HepG2 (cell line): ENCODE measurements around the gene SLC23A3. TPM values are rescaled to one million over a fixed set of nuclear protein-coding genes. Genes with fewer than 3 reads are reported as not detected.

Experiments used
- ATAC-seq: fragments of 200-7000 bp; cut with Tn5 transposase; 3 replicates; pipeline ENCODE4 v1.9.1; 2020; ENCODE audit warnings: mild to moderate bottlenecking, moderate library complexity
- BruUV-seq: library from RNA; stranded (reverse); fragments of 400-500 nt; replicated peaks from 2 replicates; lab custom pipeline; 2021; lab: Mats Ljungman, UMichigan
- CTCF ChIA-PET: fragments of 300-600 bp; formaldehyde crosslinking; extraction: SDS; loops from one replicate; lab custom pipeline; 2021; ENCODE audit warnings: low total read pairs, inconsistent platforms, low intra/inter-chr PET ratio; lab: Yijun Ruan, JAX
- POLR2A ChIA-PET: fragments of 350-600 bp; sonication (Branson Sonifier 250); formaldehyde crosslinking; loops from one replicate; lab custom pipeline; 2020; ENCODE audit warnings: antibody characterized with exemption, inconsistent platforms; lab: Yijun Ruan, JAX
- DNase-seq: peaks from one replicate; pipeline ENCODE4 v3.0.0-alpha.2; 2015; ENCODE audit warnings: low spot score
- FAIRE-seq: peaks from 3 replicates; lab custom pipeline; 2011; peaks lifted over from hg19 to GRCh38; lab: Jason Lieb, UNC
- H2AFZ ChIP-seq: one replicate; pipeline ENCODE4 v1.6.1; 2011; ENCODE audit warnings: low read length, inconsistent platforms
- H3K27ac ChIP-seq: fragments of 300-600 bp; 3 replicates; pipeline ENCODE4 v1.8.0; 2011; ENCODE audit warnings: mixed run types, mild to moderate bottlenecking, mixed read lengths, low read length, inconsistent platforms; ENCODE audit not compliant: insufficient read depth; ENCODE audit errors: extremely low read length
- H3K27me3 ChIP-seq, 2 experiments: fragments of 200-600 bp in 1 of 2; 2 replicates in 1 of 2; 3 replicates in 1 of 2; pipeline versions ENCODE4 v1.6.0 to v1.8.0; 2011; ENCODE audit warnings: low read length in 2 of 2, mild to moderate bottlenecking in 2 of 2, moderate library complexity in 2 of 2, inconsistent platforms in 1 of 2; ENCODE audit not compliant: insufficient read depth in 2 of 2, control insufficient read depth in 1 of 2
- H3K36me3 ChIP-seq, 2 experiments: fragments of 200-600 bp in 1 of 2; replicated peaks in 1 of 2; 2 replicates in 1 of 2; 3 replicates in 1 of 2; pipeline versions ENCODE4 v1.5.1 to v1.8.0; 2011; ENCODE audit warnings: low read length in 2 of 2, inconsistent platforms in 1 of 2; ENCODE audit not compliant: insufficient read depth in 2 of 2, control insufficient read depth in 1 of 2
- H3K4me1 ChIP-seq: 2 replicates; pipeline ENCODE4 v1.5.1; 2012; ENCODE audit warnings: low read length, inconsistent platforms; ENCODE audit not compliant: insufficient read depth
- H3K4me2 ChIP-seq: 2 replicates; pipeline ENCODE4 v1.6.0; 2011; ENCODE audit warnings: low read depth, low read length, inconsistent platforms
- H3K4me3 ChIP-seq, 3 experiments: fragments of 200-600 bp in 1 of 3; sonication (generic), shearing (Covaris generic) in 1 of 3; replicated peaks in 1 of 3; 2 replicates each; pipeline ENCODE4 v1.5.1; 2011 to 2016; ENCODE audit warnings: low read length in 3 of 3, inconsistent platforms in 2 of 3, low read depth in 2 of 3, mild to moderate bottlenecking in 2 of 3, control low read depth in 1 of 3, mixed read lengths in 1 of 3; ENCODE audit not compliant: insufficient read depth in 1 of 3
- H3K79me2 ChIP-seq: one replicate; pipeline ENCODE4 v1.6.1; 2011; ENCODE audit warnings: low read length, inconsistent platforms; ENCODE audit not compliant: insufficient read depth
- H3K9ac ChIP-seq: 2 replicates; pipeline ENCODE4 v1.6.0; 2011; ENCODE audit warnings: mild to moderate bottlenecking, low read depth, low read length, inconsistent platforms; ENCODE audit not compliant: insufficient read depth
- H3K9me3 ChIP-seq: 2 replicates; pipeline ENCODE4 v1.5.1; 2012; ENCODE audit warnings: mild to moderate bottlenecking, low read length
- H4K20me1 ChIP-seq: 2 replicates; pipeline ENCODE4 v1.6.0; 2011; ENCODE audit warnings: inconsistent platforms, mild to moderate bottlenecking, low read length, moderate library complexity; ENCODE audit not compliant: insufficient read depth
- AGO2 ChIP-seq: fragments of 200-400 bp; formaldehyde crosslinking; optimal IDR thresholded peaks from 2 replicates; pipeline ENCODE3; 2017; ENCODE audit warnings: mild to moderate bottlenecking, low read depth, low read length, moderate library complexity
- AKNA ChIP-seq: sonication (generic); formaldehyde crosslinking; IDR thresholded peaks from 2 replicates; pipeline ENCODE4 v1.4.0; 2020; ENCODE audit warnings: missing genetic modification reagents, borderline replicate concordance
- HMG20B ChIP-seq: conservative IDR thresholded peaks from 2 replicates; pipeline ENCODE4 v1.6.1; 2016; ENCODE audit warnings: missing genetic modification reagents, missing compliant biosample characterization
- IRX3 ChIP-seq: sonication (generic); formaldehyde crosslinking; IDR thresholded peaks from 2 replicates; pipeline ENCODE4 v1.8.1; 2023; ENCODE audit warnings: mild to moderate bottlenecking, low read depth, missing genetic modification reagents, borderline replicate concordance
- MXD4 ChIP-seq: IDR thresholded peaks from 2 replicates; pipeline ENCODE4 v1.6.1; 2016; ENCODE audit warnings: mild to moderate bottlenecking, missing biosample characterization, missing genetic modification reagents
- RBFOX2 ChIP-seq: fragments of 200-400 bp; formaldehyde crosslinking; IDR thresholded peaks from 2 replicates; pipeline ENCODE4 v1.6.1; 2017; ENCODE audit warnings: low read depth, mild to moderate bottlenecking, low read length
- SAFB2 ChIP-seq: sonication (generic); formaldehyde crosslinking; IDR thresholded peaks from 2 replicates; pipeline ENCODE4 v1.5.1; 2020; ENCODE audit warnings: missing genetic modification reagents, low read depth, mild to moderate bottlenecking, borderline replicate concordance
- SAP130 ChIP-seq: IDR thresholded peaks from 2 replicates; pipeline ENCODE4 v1.6.1; 2016; ENCODE audit warnings: low read depth
- TCF7L2 ChIP-seq: IDR thresholded peaks from 2 replicates; pipeline ENCODE4 v1.6.1; 2011; ENCODE audit warnings: mild to moderate bottlenecking, low read depth, low read length, moderate library complexity
- ZMAT3 ChIP-seq: sonication (generic); formaldehyde crosslinking; conservative IDR thresholded peaks from 2 replicates; pipeline ENCODE4 v1.7.0; 2021; ENCODE audit warnings: missing genetic modification reagents
- ZNF160 ChIP-seq: sonication (generic); formaldehyde crosslinking; IDR thresholded peaks from 2 replicates; pipeline ENCODE4 v1.8.0; 2022; ENCODE audit warnings: mild to moderate bottlenecking, inconsistent platforms, missing genetic modification reagents
- ZSCAN30 ChIP-seq: sonication (generic); formaldehyde crosslinking; IDR thresholded peaks from 2 replicates; pipeline ENCODE4 v1.5.0; 2020; ENCODE audit warnings: mild to moderate bottlenecking, missing genetic modification reagents
- WGBS: methylation state at CpG from one replicate; pipeline ENCODE4 v1.1.6; 2017; ENCODE audit warnings: low lambda C conversion rate; 5-methylcytosine and 5-hydroxymethylcytosine counted together
- in situ Hi-C: cut with HindIII; loops from 2 replicates; pipeline ENCODE4 v1.10.0; 2017; ENCODE audit warnings: low pct_unique_long_range_greater_than_20kb; ENCODE audit not compliant: extremely low pct_ligation_motif_present
- intact Hi-C: fragments of 100-400 bp; cut with micrococcal nuclease; formaldehyde crosslinking; loops from one replicate; pipeline ENCODE4 v1.10.0; 2022; ENCODE audit not compliant: unreplicated experiment
- polyA plus RNA-seq, 8 experiments: library from polyadenylated mRNA; depleted of rRNA in 3 of 8; stranded (reverse) in 7 of 8; unstranded in 1 of 8; fragments of >200 nt; fragmentation: Illumina TruSeq in 4 of 8; extraction: Trizol in 4 of 8; gene quantifications; 2 replicates each; pipeline versions ENCODE4 v1.2.1 to v1.2.3, GENCODE V29; 2011 to 2016; ENCODE audit warnings: low read depth in 4 of 8, missing spikeins in 1 of 8, mixed read lengths in 1 of 8; ENCODE audit not compliant: insufficient read depth in 1 of 8
- total RNA-seq, 5 experiments: library from RNA; depleted of rRNA; stranded (reverse); fragments of >200 nt; fragmentation: Illumina TruSeq; extraction: Trizol; gene quantifications; 2 replicates each; pipeline ENCODE4 v1.2.3, GENCODE V29; 2016; ENCODE audit warnings: low read depth in 1 of 5
- TF ChIP-seq, protein P1 (sequence below): sonication (generic); formaldehyde crosslinking; IDR thresholded peaks from 2 replicates; pipeline ENCODE4 v1.8.1; 2023; ENCODE audit warnings: mild to moderate bottlenecking, missing genetic modification reagents

The SLC23A3 gene
- total and polyA plus RNA-seq, 2 of the 13 experiments (the other 11 are each of a cell fraction or from before 2014, with no cell fraction given), result 0.38 to 0.78 TPM

- TF ChIP-seq SAFB2 (CRISPR knock-in tag) (no peak), HMG20B (CRISPR knock-in tag) (no peak), IRX3 (no peak), ZNF160 (CRISPR knock-in tag) (no peak)
These were observed 41.1 kb upstream of the SLC23A3 start (continued) for GRCh38 chr2:219210886-219211362.

DNA sequence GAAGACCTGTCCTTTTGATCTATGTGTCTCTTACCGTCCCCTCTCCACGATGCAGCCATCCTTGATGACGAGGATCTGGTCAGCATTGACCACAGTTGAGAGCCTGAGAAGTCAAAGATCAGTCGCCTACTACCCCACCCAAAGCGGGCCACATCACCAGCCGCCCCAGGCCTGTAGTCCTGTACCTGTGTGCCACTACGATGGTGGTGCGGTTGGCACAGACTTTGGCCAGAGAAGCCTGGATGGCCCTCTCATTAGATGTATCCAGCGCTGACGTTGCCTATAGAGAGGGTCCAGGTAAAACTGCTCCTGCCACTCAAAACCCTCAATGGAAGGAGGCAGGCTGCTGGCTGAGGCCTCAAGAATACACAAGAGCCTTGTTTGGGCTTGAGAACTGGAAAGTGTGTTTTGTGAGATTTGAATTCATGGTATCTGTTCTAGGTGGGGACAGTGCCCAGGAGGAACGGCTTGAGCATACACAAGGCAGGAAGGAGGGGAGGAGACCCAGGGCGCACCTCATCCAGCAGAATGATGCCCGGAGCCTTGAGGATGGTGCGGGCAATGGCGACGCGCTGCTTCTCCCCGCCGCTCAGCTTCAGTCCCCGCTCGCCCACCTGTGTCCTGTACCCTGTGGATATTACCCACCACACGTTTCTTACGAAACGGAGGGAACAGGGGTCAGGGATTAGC lies 40.5 kb upstream of the SLC23A3 start:
- intact Hi-C loops (no loop called here), in situ Hi-C loops (no loop called here)
- ATAC-seq (no peak), FAIRE-seq (no peak), DNase-seq (no peak)
- POLR2A ChIA-PET, result interaction anchor here (1.6 to 5.6 kb wide), 7 partner anchors 7 to 37 kb away, joined by 5 to 227 read pairs (median 20); partner anchors contain the start of genes ABCB6, ANKZF1, ATG9A and CNPPD1
- no peak overlapping the region for H3K9ac ChIP-seq
- H3K4me1 ChIP-seq, result peaks cover 69% of the 10 kb centered on the region
- H3K4me2 ChIP-seq, result no peak overlapping the region
- WGBS, result 97% methylated on average over 24 of the region's 24 CpGs
- no peak overlapping the region for H3K4me3 ChIP-seq
- H4K20me1 ChIP-seq, result no peaks in the 10 kb centered on the region
- CTCF ChIA-PET, result interaction anchor here (2.2 to 2.5 kb wide), 2 partner anchors 39 to 51 kb away, joined by 17 to 28 read pairs; partner anchors contain the start of gene NHEJ1
- no peaks in the 10 kb centered on the region for H3K9me3 ChIP-seq
- no peaks in the 10 kb centered on the region; a peak in 1 of 5 replicates for H3K27me3 ChIP-seq
- H2AFZ ChIP-seq, result no peak overlapping the region
- no TSS peak for BruUV-seq
- H3K79me2 ChIP-seq, result peaks cover 6% of the 10 kb centered on the region
- peak overlapping the region; percentile 95 for H3K27ac ChIP-seq
- peaks cover 33 to 55% of the 10 kb centered on the region in 2 experiments for H3K36me3 ChIP-seq
- TF ChIP-seq AKNA (CRISPR knock-in tag) (no peak), SAP130 (CRISPR knock-in tag) (no peak), TCF7L2 (no peak), ZMAT3 (no peak), ZSCAN30 (no peak), RBFOX2 (peak; percentile 57; the same call in 1 of the 2 replicates), MXD4 (no peak), AGO2 (peak; percentile 67)
- TF ChIP-seq, protein P1, sequence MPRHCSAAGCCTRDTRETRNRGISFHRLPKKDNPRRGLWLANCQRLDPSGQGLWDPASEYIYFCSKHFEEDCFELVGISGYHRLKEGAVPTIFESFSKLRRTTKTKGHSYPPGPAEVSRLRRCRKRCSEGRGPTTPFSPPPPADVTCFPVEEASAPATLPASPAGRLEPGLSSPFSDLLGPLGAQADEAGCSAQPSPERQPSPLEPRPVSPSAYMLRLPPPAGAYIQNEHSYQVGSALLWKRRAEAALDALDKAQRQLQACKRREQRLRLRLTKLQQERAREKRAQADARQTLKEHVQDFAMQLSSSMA (CRISPR knock-in tag), result no peak
